Aorta (tissue), 5 donors: Measurements from ENCODE around the gene DBI. TPM values are rescaled to one million over a fixed set of nuclear protein-coding genes. Genes with fewer than 3 reads are reported as not detected.
"Not testable (repeated sequence)": the region's sequence is repeated elsewhere in the genome, so short reads cannot be mapped to it uniquely, and the experiment has no call there.

Source experiments
- ATAC-seq: fragments of 200-7000 bp; cut with Tn5 transposase; one replicate; pipeline ENCODE4 v1.9.1; 2022; ENCODE audit warnings: moderate library complexity; ENCODE audit not compliant: low FRiP score
- DNase-seq, 2 donors: peaks; one replicate each; pipeline ENCODE4 v3.0.0-alpha.2; 2020
- H3K27ac ChIP-seq, 2 donors: one replicate each; pipeline ENCODE4 v1.5.1; 2013; ENCODE audit warnings: low read length in 2 of 2, mild to moderate bottlenecking in 2 of 2, moderate library complexity in 2 of 2, control low read depth in 1 of 2, inconsistent platforms in 1 of 2, low read depth in 1 of 2
- H3K27me3 ChIP-seq, 2 donors: one replicate each; pipeline ENCODE4 v1.6.1; 2013; ENCODE audit warnings: control low read depth in 1 of 2, low read length in 1 of 2, mild to moderate bottlenecking in 1 of 2, moderate library complexity in 1 of 2; ENCODE audit not compliant: insufficient read depth in 2 of 2, control insufficient read depth in 1 of 2
- H3K36me3 ChIP-seq, 2 donors: one replicate each; pipeline ENCODE4 v1.6.1; 2013; ENCODE audit warnings: control low read depth in 1 of 2, low read length in 1 of 2, mild to moderate bottlenecking in 1 of 2; ENCODE audit not compliant: insufficient read depth in 2 of 2, control insufficient read depth in 1 of 2
- H3K4me1 ChIP-seq, 2 donors: one replicate each; pipeline ENCODE4 v1.6.1; 2013; ENCODE audit warnings: low read length in 2 of 2, control low read depth in 1 of 2, mild to moderate bottlenecking in 1 of 2, moderate library complexity in 1 of 2; ENCODE audit not compliant: insufficient read depth in 2 of 2, control insufficient read depth in 1 of 2
- H3K4me3 ChIP-seq, 2 donors: one replicate each; pipeline ENCODE4 v1.5.1; 2013; ENCODE audit warnings: low read length in 2 of 2, control low read depth in 1 of 2, mild to moderate bottlenecking in 1 of 2
- H3K9me3 ChIP-seq: one replicate; pipeline ENCODE4 v1.6.1; 2013; ENCODE audit warnings: mild to moderate bottlenecking, low read length; ENCODE audit not compliant: control insufficient read depth
- WGBS, 2 donors: extraction: QIAGEN DNeasy Blood & Tissue Kit; methylation state at CpG; one replicate each; pipeline ENCODE4 v1.1.7; 2013; 5-methylcytosine and 5-hydroxymethylcytosine counted together
- intact Hi-C, 2 donors: fragments of 100-400 bp; cut with DNase I; formaldehyde crosslinking; loops; one replicate each; pipeline versions ENCODE4 v1.14.2 to v1.15.0; 2022
- polyA plus RNA-seq, 2 donors: library from polyadenylated mRNA; stranded (reverse); fragments of 200-250 nt; gene quantifications; one replicate each; pipeline ENCODE4 v1.2.3, GENCODE V29; 2013
- total RNA-seq, 2 donors: library from RNA; stranded (reverse); fragmentation: NEBNext Ultra II Directional; extraction: Animal tissue kit (Norgen Biotek cat#: 25700); gene quantifications; one replicate each; pipeline ENCODE4 v1.2.1, GENCODE V29; 2021
- donor health status: healthy with polysubstance abuse.
- donor health status: Bipolar disorder and iron deficiency.
- donor health status: DM: no; HTN: no; CAD: no.
- donor health status: DM: no; HTN: no; CAD: no.
- donor health status: DM: yes; HTN: yes; CAD: no.

The DBI gene
- total and polyA plus RNA-seq, 4 donors: 60.1 to 463 (median 121) TPM

DNA sequence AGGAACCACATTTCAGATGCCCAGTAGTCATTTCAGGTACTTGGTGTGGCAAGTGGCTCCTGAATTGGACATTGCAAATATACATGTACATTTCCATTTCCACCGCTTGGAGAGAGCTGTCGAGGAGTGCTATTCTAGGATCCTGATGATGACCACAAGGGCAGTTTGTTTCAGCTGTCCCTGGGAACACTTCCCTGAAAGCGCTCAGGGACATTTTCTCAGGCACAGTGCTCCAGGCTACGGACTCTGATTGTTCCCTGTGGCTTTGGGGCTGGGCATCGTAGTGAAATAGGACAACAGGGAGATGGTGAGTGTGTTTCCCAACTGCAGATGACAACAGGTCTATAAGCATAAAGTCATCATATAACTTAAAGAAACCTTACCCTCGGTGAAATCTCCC is 3.1 kb downstream of the DBI start:
- no peaks in the 10 kb centered on the region for H3K27me3 ChIP-seq
- peaks cover 0 to 8% of the 10 kb centered on the region in 2 donors for H3K4me1 ChIP-seq
- H3K36me3 ChIP-seq: peaks cover 3 to 16% of the 10 kb centered on the region in 2 donors
- intact Hi-C loops: loop anchor here in 1 of 2 donors (5.0 to 10.0 kb wide), 3 partner anchors 128 to 1555 kb away; partner anchors contain the start of genes DDX18 and STEAP3
- DNase-seq: no peak
- peaks cover 5% of the 10 kb centered on the region for H3K9me3 ChIP-seq
- 95% methylated on average over 6 of the region's 6 CpGs for WGBS, 2 donors
- no peak for ATAC-seq
- H3K4me3 ChIP-seq: no peak overlapping the region
- no peak overlapping the region for H3K27ac ChIP-seq

DNA sequence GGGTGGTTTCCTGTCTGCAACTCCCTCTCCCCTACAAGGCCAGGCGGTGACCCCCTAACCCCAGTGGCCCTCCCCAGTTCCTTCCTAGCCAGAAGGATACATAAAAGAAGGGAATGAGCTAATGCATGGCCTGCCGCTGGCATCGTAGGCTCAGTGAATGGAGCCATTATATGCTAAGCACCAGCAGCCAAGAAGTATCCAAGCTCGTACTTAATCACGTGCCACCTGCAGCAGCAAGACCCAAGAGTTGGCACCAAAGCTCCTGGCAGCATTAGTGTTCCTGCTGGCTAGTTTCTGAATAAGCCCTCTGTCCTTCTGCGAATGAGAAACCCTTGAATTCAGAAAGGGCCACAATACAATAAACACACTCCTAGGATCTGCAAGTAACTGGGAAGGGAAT is 4.3 kb downstream of the DBI start:
- Histone ChIP-seq H3K4me1 (no peaks in the 10 kb centered on the region), H3K27ac (no peak overlapping the region), H3K27me3 (no peaks in the 10 kb centered on the region), H3K36me3 (peaks cover 3 to 16% of the 10 kb centered on the region in 2 donors), H3K4me3 (no peak overlapping the region), H3K9me3 (peaks cover 5% of the 10 kb centered on the region)
- 94 to 96% methylated on average over 6 of the region's 6 CpGs for WGBS, 2 donors
- no peak for ATAC-seq
- intact Hi-C loops: no loop called here
- DNase-seq: no peak

DNA sequence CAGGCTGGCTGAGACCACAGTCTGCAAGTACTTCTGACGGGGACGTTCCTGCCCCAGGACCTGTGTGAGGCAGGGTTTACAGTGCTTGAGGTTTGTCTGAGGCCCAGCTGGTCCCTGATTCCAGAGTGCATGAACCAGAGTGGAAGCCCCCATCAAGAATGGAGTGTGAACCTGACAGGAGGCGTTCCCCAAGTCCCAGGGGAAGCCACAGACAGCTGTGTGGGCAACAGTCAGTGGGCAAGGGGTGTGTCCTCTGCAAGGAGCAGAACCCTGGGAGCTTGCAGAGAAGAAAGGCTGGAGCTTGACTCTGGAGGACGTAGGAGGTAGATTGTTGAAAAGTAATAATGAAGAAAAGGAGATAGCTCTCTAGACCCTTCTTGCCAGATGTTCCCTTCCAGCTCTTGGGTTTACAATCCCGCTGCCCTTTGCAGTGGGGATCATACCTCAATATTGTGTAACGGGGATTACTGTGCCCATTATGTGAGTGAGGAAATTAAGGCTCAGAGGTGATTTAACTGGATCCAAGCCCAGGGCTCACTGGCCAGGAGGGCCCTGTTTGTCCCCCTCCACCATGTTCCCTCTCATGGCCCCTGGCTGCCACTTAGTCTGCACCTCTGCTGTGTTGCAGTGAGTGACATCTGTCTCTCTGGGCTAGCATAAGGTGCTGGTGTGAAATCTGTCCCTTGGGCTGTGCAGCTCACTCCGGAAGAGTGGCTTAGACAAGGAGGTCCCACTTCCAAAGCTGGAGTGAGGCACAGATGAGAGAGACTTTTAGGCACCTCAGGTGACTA is 6.2 kb downstream of the DBI start:
- Histone ChIP-seq H3K9me3 (peaks cover 5% of the 10 kb centered on the region), H3K27ac (no peak overlapping the region), H3K4me1 (no peaks in the 10 kb centered on the region), H3K27me3 (no peaks in the 10 kb centered on the region), H3K36me3 (peaks cover 3 to 16% of the 10 kb centered on the region in 2 donors), H3K4me3 (no peak overlapping the region)
- DNase-seq (no peak), ATAC-seq (no peak)
- intact Hi-C loops: no loop called here
- 94 to 96% methylated on average over 7 of the region's 7 CpGs for WGBS, 2 donors

DNA sequence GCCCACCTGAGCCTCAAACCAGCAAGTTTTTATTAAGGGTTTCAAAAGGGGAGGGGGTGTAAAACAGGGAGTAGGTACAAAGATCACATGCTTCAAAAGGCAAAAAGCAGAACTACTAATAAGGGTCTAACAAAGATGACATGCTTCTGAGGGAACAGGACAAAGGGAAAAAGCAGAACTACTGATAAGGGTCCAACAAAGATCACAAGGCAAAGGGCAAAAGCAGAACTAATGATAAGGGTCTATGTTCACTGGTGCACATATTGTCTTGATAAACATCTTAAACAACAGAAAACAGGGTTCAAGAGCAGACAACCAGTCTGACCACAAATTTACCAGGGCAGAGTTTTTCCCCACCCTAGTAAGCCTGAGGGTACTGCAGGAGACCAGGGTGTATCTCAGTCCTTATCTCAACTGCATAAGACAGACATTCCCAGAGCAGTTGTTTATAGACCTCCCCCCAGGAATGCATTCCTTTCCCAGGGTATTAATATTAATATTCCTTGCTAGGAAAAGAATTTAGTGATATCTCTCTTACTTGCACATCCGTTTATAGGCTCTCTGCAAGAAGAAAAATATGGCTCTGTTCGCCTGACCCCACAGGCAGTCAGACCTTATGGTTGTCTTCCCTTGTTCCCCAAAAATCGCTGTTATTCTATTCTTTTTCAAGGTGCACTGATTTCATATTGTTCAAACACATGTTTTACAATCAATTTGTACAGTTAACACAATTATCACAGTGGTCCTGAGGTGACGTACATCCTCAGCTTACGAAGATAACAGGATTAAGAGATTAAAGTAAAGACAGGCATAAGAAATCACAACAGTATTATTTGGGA is 7.3 kb downstream of the DBI start:
- 91 to 96% methylated on average over 5 of the region's 5 CpGs for WGBS, 2 donors

DNA sequence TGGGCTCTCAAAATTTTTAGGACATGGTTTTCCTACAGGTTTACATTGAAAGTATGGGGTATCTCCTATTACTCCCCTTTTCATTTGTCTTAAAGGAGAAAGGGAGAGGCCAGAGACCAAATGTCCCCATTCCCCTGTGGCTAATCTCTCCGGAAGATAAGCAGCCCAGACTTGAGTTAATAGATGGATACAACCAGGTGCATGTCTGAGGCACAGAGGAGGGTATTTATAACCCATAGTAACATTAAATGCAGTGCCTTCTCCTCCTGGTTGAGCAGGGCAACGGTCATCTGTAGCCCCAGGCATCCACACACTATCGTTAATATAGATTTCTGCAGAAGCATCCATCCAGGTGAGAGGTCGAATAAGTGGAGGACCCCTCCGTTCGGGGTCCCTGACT is 9.6 kb downstream of the DBI start:
- H3K27me3 ChIP-seq, H3K9me3 ChIP-seq, H3K27ac ChIP-seq, H3K4me1 ChIP-seq, H3K4me3 ChIP-seq, intact Hi-C loops, DNase-seq, ATAC-seq: not testable (repeated sequence)
- peaks cover 3 to 11% of the 10 kb centered on the region in 2 donors for H3K36me3 ChIP-seq
- 84 to 87% methylated on average over 6 of the region's 6 CpGs for WGBS, 2 donors

More for the DNA sequence above, 7.3 kb downstream of the DBI start:
- H3K4me1 ChIP-seq, H3K27ac ChIP-seq, intact Hi-C loops, H3K9me3 ChIP-seq, DNase-seq, H3K4me3 ChIP-seq, ATAC-seq, H3K27me3 ChIP-seq: not testable (repeated sequence)
- peaks cover 3 to 16% of the 10 kb centered on the region in 2 donors for H3K36me3 ChIP-seq

DNA sequence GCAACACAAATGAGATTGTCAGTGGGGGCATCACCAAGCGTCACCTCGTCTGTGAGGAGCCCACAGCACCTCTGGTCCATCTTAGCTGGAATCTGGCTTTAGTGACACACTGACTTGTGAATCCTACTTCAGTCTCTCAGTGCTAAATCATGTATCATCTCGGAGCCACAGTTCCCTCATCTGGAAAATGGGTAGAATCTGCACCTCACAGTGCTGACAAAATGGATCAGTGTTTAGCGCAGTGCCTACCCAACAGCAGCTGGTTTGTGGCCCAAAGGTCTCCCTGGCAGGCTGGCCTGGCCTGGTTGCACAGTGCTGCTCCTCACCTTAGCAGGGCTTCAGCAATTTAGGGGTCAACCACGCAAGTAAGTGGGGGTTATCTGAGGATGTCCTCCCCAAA is 10.0 kb downstream of the DBI start:
- intact Hi-C loops: no loop called here
- Histone ChIP-seq H3K36me3 (peaks cover 3 to 8% of the 10 kb centered on the region in 2 donors), H3K4me3 (no peak overlapping the region), H3K4me1 (no peaks in the 10 kb centered on the region), H3K9me3 (peaks cover 5% of the 10 kb centered on the region), H3K27me3 (no peaks in the 10 kb centered on the region), H3K27ac (no peak overlapping the region)
- ATAC-seq (no peak), DNase-seq (no peak)
- WGBS, 2 donors: 95 to 96% methylated on average over 5 of the region's 5 CpGs

DNA sequence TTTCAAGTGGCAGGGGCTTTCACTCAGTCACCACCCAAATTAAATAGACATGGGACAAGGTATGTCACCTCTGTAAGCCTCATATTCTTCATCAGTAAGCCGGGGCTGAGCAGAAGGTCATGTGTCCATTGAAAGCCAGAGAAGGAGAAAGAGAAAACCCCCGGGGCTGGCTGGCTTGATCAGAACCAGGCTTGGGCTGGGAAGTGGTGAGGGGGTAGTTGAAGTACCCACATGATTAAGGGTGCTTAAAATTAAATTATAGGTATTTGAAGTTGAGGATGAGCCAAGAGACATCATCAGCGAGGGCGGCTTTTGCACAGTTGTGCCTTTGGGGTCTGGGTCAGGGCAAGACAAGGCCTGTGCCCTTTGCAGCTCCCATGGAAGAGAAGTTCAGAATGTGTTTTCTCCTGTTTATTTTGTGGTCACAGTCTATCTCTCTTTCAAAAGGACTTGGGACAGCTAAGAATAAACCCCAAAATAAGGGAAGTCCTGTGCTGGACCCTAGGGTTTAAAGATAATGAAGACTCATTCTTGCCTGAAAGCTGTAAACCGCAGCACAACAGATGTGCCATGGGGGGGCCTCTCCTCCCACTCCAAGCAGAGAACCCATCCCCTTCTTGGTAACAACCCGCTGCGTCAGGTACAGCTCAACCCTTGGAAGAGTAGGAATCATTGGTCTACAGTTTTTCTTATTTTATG is 10.7 kb downstream of the DBI start:
- intact Hi-C loops: no loop called here
- H3K4me1 ChIP-seq: no peaks in the 10 kb centered on the region
- no peak overlapping the region for H3K27ac ChIP-seq
- ATAC-seq (no peak), DNase-seq (no peak)
- no peaks in the 10 kb centered on the region for H3K27me3 ChIP-seq
- peaks cover 0 to 7% of the 10 kb centered on the region in 2 donors for H3K36me3 ChIP-seq
- peaks cover 5% of the 10 kb centered on the region for H3K9me3 ChIP-seq
- 84 to 87% methylated on average over 7 of the region's 7 CpGs for WGBS, 2 donors
- H3K4me3 ChIP-seq: no peak overlapping the region

DNA sequence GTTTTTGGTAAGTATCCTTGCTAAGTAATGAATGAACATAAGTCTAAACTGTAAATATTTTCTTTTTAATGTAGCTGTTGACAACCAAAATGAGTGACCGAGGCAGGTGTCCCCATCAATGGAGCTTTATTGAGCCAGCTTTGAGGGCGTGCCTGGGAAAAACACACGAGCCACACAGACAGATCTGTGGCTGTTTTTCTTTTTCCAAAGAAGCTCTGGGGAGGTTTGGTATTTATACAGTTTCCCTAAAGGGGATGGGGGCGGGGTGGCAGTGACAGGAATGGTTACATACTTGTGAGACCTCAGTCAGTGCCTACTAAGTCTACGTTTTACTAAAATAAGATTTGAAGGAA is 11.2 kb downstream of the DBI start:
- no peaks in the 10 kb centered on the region for H3K4me1 ChIP-seq
- H3K4me3 ChIP-seq: no peak overlapping the region
- peaks cover 4% of the 10 kb centered on the region for H3K9me3 ChIP-seq
- intact Hi-C loops: no loop called here
- ATAC-seq (no peak), DNase-seq (no peak)
- peaks cover 0 to 3% of the 10 kb centered on the region in 2 donors for H3K36me3 ChIP-seq
- no peak overlapping the region for H3K27ac ChIP-seq
- no peaks in the 10 kb centered on the region for H3K27me3 ChIP-seq
- 24 to 41% methylated on average over 5 of the region's 5 CpGs for WGBS, 2 donors
